ENCODE results near the gene PLXNB2.

DNA sequence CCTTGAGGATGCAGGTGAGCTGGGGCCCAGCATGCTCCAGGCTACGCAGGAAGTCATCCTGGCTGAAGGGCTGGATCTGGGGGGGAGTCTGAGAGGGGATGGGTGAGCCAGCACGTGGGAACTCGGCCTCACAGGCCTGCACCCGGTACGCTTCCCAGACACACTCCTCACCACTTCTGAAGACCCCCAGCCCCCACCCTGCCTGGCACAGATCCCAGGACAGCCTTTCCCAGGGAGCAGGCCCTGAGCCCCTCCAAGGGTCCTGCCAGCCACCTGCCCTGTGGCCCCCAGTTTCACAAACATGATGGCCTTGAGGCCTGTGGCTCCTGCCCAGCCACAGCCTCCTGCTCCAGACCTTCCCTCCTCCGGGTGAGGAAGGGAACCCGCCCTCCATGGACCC lies 5.6 kb upstream of the PLXNB2 start:
- TF ChIP-seq, protein P1, sequence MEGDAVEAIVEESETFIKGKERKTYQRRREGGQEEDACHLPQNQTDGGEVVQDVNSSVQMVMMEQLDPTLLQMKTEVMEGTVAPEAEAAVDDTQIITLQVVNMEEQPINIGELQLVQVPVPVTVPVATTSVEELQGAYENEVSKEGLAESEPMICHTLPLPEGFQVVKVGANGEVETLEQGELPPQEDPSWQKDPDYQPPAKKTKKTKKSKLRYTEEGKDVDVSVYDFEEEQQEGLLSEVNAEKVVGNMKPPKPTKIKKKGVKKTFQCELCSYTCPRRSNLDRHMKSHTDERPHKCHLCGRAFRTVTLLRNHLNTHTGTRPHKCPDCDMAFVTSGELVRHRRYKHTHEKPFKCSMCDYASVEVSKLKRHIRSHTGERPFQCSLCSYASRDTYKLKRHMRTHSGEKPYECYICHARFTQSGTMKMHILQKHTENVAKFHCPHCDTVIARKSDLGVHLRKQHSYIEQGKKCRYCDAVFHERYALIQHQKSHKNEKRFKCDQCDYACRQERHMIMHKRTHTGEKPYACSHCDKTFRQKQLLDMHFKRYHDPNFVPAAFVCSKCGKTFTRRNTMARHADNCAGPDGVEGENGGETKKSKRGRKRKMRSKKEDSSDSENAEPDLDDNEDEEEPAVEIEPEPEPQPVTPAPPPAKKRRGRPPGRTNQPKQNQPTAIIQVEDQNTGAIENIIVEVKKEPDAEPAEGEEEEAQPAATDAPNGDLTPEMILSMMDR (IDR thresholded peaks at IDR 0.05) = no peak
- TF ChIP-seq POLR2A (IDR thresholded peaks at IDR 0.05) = no peak

Data from gastroesophageal sphincter (tissue), 3 donors.